Liver (tissue), 9 donors: ENCODE results near the gene LPGAT1. TPM values are rescaled to one million over a fixed set of nuclear protein-coding genes. Genes with fewer than 3 reads are reported as not detected.

Source experiments
- DNase-seq: peaks from one replicate; pipeline ENCODE4 v3.0.0-alpha.2; 2017; ENCODE audit warnings: low spot score
- H3K27ac ChIP-seq, 2 donors: one replicate each; pipeline ENCODE4 v1.7.0; 2013; ENCODE audit warnings: inconsistent platforms in 2 of 2, low read length in 2 of 2, control low read depth in 1 of 2, low read depth in 1 of 2, mild to moderate bottlenecking in 1 of 2
- H3K27me3 ChIP-seq, 4 donors: one replicate each; pipeline versions ENCODE4 v1.6.1 to v1.7.0; 2013; ENCODE audit warnings: low read length in 3 of 4, inconsistent platforms in 1 of 4, mild to moderate bottlenecking in 1 of 4, moderate library complexity in 1 of 4; ENCODE audit not compliant: control insufficient read depth in 4 of 4, insufficient read depth in 4 of 4
- H3K36me3 ChIP-seq, 4 donors: one replicate each; pipeline versions ENCODE4 v1.6.1 to v1.7.0; 2013; ENCODE audit warnings: low read length in 3 of 4, mild to moderate bottlenecking in 3 of 4, low read depth in 1 of 4, moderate library complexity in 1 of 4; ENCODE audit not compliant: control insufficient read depth in 4 of 4, insufficient read depth in 3 of 4
- H3K4me1 ChIP-seq, 4 donors: one replicate each; pipeline versions ENCODE4 v1.6.1 to v1.7.0; 2013; ENCODE audit warnings: low read length in 3 of 4, mild to moderate bottlenecking in 3 of 4, moderate library complexity in 1 of 4; ENCODE audit not compliant: control insufficient read depth in 4 of 4, insufficient read depth in 4 of 4
- H3K4me3 ChIP-seq, 3 donors: one replicate each; pipeline versions ENCODE4 v1.6.1 to v1.7.0; 2013; ENCODE audit warnings: low read length in 3 of 3, control low read depth in 1 of 3, low read depth in 1 of 3, mild to moderate bottlenecking in 1 of 3
- H3K9ac ChIP-seq, 2 donors: one replicate each; pipeline ENCODE4 v1.7.0; 2013; ENCODE audit warnings: low read length in 2 of 2, mild to moderate bottlenecking in 2 of 2, moderate library complexity in 2 of 2, control low read depth in 1 of 2, low read depth in 1 of 2
- H3K9me3 ChIP-seq, 4 donors: one replicate each; pipeline versions ENCODE4 v1.6.1 to v1.7.0; 2013; ENCODE audit warnings: low read length in 3 of 4; ENCODE audit not compliant: control insufficient read depth in 4 of 4
- CTCF ChIP-seq: fragments of 150-350 bp; IDR thresholded peaks from 2 replicates; pipeline ENCODE4 v1.5.1; 2017; ENCODE audit warnings: improper control_type of control experiment, low read depth, low read length; ENCODE audit not compliant: missing input control
- EGR1 ChIP-seq, 2 donors: IDR thresholded peaks; 2 replicates each; pipeline ENCODE4 v1.6.1; 2016 to 2018; ENCODE audit warnings: antibody characterized with exemption in 2 of 2, low read depth in 2 of 2
- FOXA2 ChIP-seq: IDR thresholded peaks from 2 replicates; pipeline ENCODE4 v1.6.1; 2016; ENCODE audit warnings: antibody characterized with exemption
- MAX ChIP-seq: IDR thresholded peaks from 2 replicates; pipeline ENCODE4 v1.6.1; 2016; ENCODE audit warnings: antibody characterized with exemption
- NR2F2 ChIP-seq: IDR thresholded peaks from 2 replicates; pipeline ENCODE4 v1.6.1; 2016; ENCODE audit warnings: antibody characterized with exemption
- RAD21 ChIP-seq, 2 donors: IDR thresholded peaks; 2 replicates each; pipeline ENCODE4 v1.6.1; 2016; ENCODE audit warnings: antibody characterized with exemption in 2 of 2, mild to moderate bottlenecking in 2 of 2
- TAF1 ChIP-seq: conservative IDR thresholded peaks from 2 replicates; pipeline ENCODE4 v1.6.1; 2016; ENCODE audit warnings: antibody characterized with exemption, mild to moderate bottlenecking
- WGBS: extraction: QIAGEN DNeasy Blood & Tissue Kit; methylation state at CpG from one replicate; pipeline ENCODE4 v1.1.7; 2013; 5-methylcytosine and 5-hydroxymethylcytosine counted together
- polyA plus RNA-seq, 2 donors: library from polyadenylated mRNA; stranded (reverse) in 1 of 2; unstranded in 1 of 2; fragments of 200-250 nt in 1 of 2; fragments of >200 nt in 1 of 2; fragmentation: Nextera tagmentation in 1 of 2; extraction: Ambion mirVana in 1 of 2; gene quantifications; one replicate each; pipeline versions ENCODE4 v1.2.1 to v1.2.3, GENCODE V29; 2013 to 2015
- total RNA-seq, 2 donors: library from RNA; depleted of rRNA; stranded (reverse); fragments of >200 nt; gene quantifications; one replicate each; pipeline ENCODE4 v1.2.3, GENCODE V29; 2014
- TF ChIP-seq, protein P1 (sequence below): IDR thresholded peaks from 2 replicates; pipeline ENCODE4 v1.6.1; 2016; ENCODE audit warnings: antibody characterized with exemption
- donor health status: healthy.
- donor health status: healthy.
- donor health status: healthy.
- donor health status: healthy.
- donor health status: healthy.

The LPGAT1 gene
- total and polyA plus RNA-seq, 4 donors, result 11.6 to 53.8 (median 32.2) TPM

GRCh38 chr1:211736351-211736915, 94.1 kb downstream of the LPGAT1 start (continued):
- TF ChIP-seq, protein P1, sequence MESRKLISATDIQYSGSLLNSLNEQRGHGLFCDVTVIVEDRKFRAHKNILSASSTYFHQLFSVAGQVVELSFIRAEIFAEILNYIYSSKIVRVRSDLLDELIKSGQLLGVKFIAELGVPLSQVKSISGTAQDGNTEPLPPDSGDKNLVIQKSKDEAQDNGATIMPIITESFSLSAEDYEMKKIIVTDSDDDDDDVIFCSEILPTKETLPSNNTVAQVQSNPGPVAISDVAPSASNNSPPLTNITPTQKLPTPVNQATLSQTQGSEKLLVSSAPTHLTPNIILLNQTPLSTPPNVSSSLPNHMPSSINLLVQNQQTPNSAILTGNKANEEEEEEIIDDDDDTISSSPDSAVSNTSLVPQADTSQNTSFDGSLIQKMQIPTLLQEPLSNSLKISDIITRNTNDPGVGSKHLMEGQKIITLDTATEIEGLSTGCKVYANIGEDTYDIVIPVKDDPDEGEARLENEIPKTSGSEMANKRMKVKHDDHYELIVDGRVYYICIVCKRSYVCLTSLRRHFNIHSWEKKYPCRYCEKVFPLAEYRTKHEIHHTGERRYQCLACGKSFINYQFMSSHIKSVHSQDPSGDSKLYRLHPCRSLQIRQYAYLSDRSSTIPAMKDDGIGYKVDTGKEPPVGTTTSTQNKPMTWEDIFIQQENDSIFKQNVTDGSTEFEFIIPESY, result no peak
- TF ChIP-seq NR2F2, result no peak
- no peak for TF ChIP-seq FOXA2

GRCh38 chr1:211735208-211736170, 95.1 kb downstream of the LPGAT1 start:
- Histone ChIP-seq H3K4me1 (no peaks in the 10 kb centered on the region), H3K4me3 (no peak overlapping the region), H3K9me3 (no peaks in the 10 kb centered on the region), H3K36me3 (no peaks in the 10 kb centered on the region), H3K9ac (no peak overlapping the region), H3K27ac (no peak overlapping the region), H3K27me3 (no peaks in the 10 kb centered on the region)
- 85% methylated on average over 22 of the region's 22 CpGs for WGBS
- no peak for DNase-seq
- TF ChIP-seq EGR1 (IDR thresholded peaks at IDR 0.05; ENCODE audit: low read depth in 2 of 2) (no peak), MAX (no peak), NR2F2 (no peak), TAF1 (no peak), CTCF (no peak)

- Histone ChIP-seq H3K4me3 (no peak overlapping the region), H3K4me1 (no peaks in the 10 kb centered on the region), H3K27ac (no peak overlapping the region), H3K36me3 (no peaks in the 10 kb centered on the region), H3K27me3 (no peaks in the 10 kb centered on the region), H3K9ac (no peak overlapping the region), H3K9me3 (no peaks in the 10 kb centered on the region)
- DNase-seq, result no peak
- TF ChIP-seq EGR1 (IDR thresholded peaks at IDR 0.05; ENCODE audit: low read depth in 2 of 2) (no peak), RAD21 (IDR thresholded peaks at IDR 0.05) (no peak), MAX (no peak), FOXA2 (no peak), TAF1 (no peak)
- TF ChIP-seq, protein P1, result no peak
- WGBS, result 56% methylated on average over 4 of the region's 4 CpGs
Measured at GRCh38 chr1:211734791-211735190, 95.8 kb downstream of the LPGAT1 start.
